Measurements from ENCODE around the gene DUS3L.

DNA sequence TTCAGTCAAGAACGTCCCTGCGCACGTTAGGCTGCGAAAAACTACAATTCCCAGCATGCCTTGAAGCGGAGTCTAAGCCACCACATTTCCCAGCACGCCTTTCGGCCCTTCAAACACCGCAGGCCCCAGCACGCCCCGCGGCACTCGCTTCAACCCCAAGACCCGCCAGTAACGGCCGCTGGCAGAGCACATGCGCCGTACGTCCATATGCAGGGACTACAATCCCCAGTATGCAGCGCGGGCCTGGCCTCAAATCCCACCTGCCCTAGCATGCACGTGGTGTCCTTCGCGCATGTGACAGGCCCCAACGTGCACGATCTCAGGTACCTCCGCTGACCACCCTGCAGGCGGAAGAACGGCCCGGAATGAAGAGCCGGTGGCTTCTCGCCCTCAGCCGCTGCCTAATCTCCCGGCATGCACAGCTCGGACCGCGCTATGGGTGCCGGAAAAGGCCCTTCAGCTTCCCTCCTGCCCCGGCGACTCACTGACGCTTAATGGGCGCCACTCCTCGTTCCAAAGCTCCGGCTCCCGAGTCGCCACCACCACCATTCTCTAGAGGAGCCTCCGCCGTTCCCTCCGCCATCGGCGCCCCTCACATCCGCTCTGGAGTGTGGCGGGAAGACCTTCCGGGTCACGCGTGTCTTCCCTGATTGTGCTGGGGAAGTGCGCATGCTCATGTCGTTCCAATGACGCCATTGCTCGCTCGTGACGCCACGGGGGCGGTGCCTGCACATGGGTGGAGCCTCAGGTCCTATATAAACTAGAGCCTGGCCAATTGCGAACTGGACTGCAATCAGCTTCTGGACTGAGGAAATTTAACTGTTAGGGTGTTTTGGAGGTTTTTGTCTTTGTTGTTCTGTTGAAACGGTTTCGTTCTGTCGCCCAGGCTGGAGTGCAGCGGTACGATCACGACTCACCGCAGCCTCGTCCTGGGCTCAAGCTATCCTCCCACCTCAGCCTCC, at the start of gene DUS3L:
- TF ChIP-seq, protein P1, sequence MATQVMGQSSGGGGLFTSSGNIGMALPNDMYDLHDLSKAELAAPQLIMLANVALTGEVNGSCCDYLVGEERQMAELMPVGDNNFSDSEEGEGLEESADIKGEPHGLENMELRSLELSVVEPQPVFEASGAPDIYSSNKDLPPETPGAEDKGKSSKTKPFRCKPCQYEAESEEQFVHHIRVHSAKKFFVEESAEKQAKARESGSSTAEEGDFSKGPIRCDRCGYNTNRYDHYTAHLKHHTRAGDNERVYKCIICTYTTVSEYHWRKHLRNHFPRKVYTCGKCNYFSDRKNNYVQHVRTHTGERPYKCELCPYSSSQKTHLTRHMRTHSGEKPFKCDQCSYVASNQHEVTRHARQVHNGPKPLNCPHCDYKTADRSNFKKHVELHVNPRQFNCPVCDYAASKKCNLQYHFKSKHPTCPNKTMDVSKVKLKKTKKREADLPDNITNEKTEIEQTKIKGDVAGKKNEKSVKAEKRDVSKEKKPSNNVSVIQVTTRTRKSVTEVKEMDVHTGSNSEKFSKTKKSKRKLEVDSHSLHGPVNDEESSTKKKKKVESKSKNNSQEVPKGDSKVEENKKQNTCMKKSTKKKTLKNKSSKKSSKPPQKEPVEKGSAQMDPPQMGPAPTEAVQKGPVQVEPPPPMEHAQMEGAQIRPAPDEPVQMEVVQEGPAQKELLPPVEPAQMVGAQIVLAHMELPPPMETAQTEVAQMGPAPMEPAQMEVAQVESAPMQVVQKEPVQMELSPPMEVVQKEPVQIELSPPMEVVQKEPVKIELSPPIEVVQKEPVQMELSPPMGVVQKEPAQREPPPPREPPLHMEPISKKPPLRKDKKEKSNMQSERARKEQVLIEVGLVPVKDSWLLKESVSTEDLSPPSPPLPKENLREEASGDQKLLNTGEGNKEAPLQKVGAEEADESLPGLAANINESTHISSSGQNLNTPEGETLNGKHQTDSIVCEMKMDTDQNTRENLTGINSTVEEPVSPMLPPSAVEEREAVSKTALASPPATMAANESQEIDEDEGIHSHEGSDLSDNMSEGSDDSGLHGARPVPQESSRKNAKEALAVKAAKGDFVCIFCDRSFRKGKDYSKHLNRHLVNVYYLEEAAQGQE (IDR thresholded peaks at IDR 0.05; ENCODE audit: low read depth) = no peak
- TF ChIP-seq RAD21 (IDR thresholded peaks at IDR 0.05; ENCODE audit: low read depth) (no peak), EP300 (IDR thresholded peaks at IDR 0.05; ENCODE audit: borderline replicate concordance) (0 out of 2 replicates have a peak, but pooled peaks have one; percentile 28), YY1 (IDR thresholded peaks at IDR 0.05; ENCODE audit: low read depth) (peak; percentile 74), TEAD4 (IDR thresholded peaks at IDR 0.05) (no peak; the same call in 1 of the 2 replicates), TAF1 (IDR thresholded peaks at IDR 0.05; ENCODE audit: low read depth) (peak; percentile 77), TCF12 (IDR thresholded peaks at IDR 0.05; ENCODE audit: low read depth) (no peak), NFIC (IDR thresholded peaks at IDR 0.05) (peak; percentile 36; the same call in 1 of the 2 replicates), ZBTB7A (IDR thresholded peaks at IDR 0.05; ENCODE audit: low read depth) (no peak), CEBPB (IDR thresholded peaks at IDR 0.05) (no peak), EGR1 (IDR thresholded peaks at IDR 0.05) (no peak), USF1 (IDR thresholded peaks at IDR 0.05) (peak; percentile 96)
- TF ChIP-seq, protein P2, sequence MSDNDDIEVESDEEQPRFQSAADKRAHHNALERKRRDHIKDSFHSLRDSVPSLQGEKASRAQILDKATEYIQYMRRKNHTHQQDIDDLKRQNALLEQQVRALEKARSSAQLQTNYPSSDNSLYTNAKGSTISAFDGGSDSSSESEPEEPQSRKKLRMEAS (IDR thresholded peaks at IDR 0.05) = peak; percentile 100

Data from Ishikawa (cell line).